GM23338 (cell line): ENCODE data around the gene DOK1.
A peak's percentile ranks its signal among the peaks of the same experiment; 100 is the strongest.

Experiments used
- CREB1 ChIP-seq: fragments of 250-450 bp; sonication (Bioruptor Pico); IDR thresholded peaks from 2 replicates; pipeline ENCODE4 v1.5.0; 2020; ENCODE audit warnings: low read depth, mild to moderate bottlenecking, moderate library complexity
- EZH2 ChIP-seq: fragments of 200-600 bp; sonication (generic); IDR thresholded peaks from one replicate; pipeline ENCODE4 v1.8.0; 2017; ENCODE audit warnings: antibody characterized with exemption, mild to moderate bottlenecking, low read depth; ENCODE audit not compliant: unreplicated experiment
- EZH2phosphoT487 ChIP-seq: fragments of 200-600 bp; sonication (generic); IDR thresholded peaks from one replicate; pipeline ENCODE4 v1.8.1; 2018; ENCODE audit warnings: antibody characterized with exemption; ENCODE audit not compliant: unreplicated experiment
- JUNB ChIP-seq: IDR thresholded peaks from one replicate; pipeline ENCODE4 v1.6.1; 2016; ENCODE audit warnings: antibody characterized with exemption; ENCODE audit not compliant: unreplicated experiment
- POLR2AphosphoS5 ChIP-seq: IDR thresholded peaks from 2 replicates; pipeline ENCODE4 v1.6.1; 2016; ENCODE audit warnings: antibody characterized with exemption, low read depth
- TF ChIP-seq, protein P1 (sequence below), 2 experiments: fragments of 200-600 bp in 1 of 2; sonication (generic) in 1 of 2; conservative IDR thresholded peaks; 2 replicates each; pipeline versions ENCODE4 v1.5.1 to v1.6.1; 2016 to 2017; ENCODE audit warnings: antibody characterized with exemption in 2 of 2, low read depth in 2 of 2, mild to moderate bottlenecking in 2 of 2, moderate library complexity in 1 of 2
- TF ChIP-seq, protein P2 (sequence below): IDR thresholded peaks from one replicate; pipeline ENCODE4 v1.6.1; 2018; ENCODE audit warnings: antibody characterized with exemption; ENCODE audit not compliant: unreplicated experiment

DNA sequence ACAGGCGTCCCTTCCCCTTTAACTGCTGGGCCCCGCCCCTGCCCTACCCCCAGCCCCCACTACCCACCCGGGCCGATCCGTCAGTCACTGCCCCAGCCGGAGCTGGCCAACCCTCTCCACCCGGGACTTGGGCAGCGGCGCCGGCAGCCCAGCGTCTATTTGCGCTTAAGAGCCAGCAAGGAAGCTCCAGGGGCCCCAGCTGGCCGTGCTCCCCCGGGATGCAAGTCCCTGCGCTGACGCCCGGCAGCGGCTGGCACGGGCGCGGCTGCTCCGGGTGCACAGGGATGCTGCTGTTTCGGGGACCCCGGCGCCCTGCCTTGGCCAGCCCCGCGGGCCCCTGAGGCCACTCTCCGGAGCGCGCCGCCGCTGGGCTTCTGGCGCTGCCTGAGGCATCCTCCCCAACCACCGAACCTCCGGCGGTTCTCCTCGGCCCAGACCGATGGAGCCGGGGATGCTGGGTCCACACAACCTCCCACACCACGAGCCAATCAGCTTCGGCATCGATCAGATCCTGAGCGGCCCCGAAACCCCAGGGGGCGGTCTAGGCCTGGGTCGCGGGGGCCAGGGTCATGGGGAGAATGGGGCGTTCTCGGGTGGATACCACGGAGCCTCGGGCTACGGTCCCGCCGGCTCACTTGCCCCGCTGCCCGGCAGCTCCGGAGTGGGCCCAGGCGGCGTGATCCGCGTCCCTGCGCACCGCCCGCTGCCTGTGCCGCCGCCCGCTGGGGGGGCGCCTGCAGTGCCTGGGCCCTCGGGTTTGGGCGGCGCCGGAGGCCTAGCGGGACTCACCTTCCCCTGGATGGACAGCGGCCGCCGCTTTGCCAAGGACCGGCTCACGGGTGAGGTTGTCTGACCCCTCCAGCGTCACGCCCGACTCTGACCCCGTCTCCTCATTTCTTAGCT, 39.9 kb upstream of the DOK1 start, which contains the start of gene TLX2:
- TF ChIP-seq, protein P1, sequence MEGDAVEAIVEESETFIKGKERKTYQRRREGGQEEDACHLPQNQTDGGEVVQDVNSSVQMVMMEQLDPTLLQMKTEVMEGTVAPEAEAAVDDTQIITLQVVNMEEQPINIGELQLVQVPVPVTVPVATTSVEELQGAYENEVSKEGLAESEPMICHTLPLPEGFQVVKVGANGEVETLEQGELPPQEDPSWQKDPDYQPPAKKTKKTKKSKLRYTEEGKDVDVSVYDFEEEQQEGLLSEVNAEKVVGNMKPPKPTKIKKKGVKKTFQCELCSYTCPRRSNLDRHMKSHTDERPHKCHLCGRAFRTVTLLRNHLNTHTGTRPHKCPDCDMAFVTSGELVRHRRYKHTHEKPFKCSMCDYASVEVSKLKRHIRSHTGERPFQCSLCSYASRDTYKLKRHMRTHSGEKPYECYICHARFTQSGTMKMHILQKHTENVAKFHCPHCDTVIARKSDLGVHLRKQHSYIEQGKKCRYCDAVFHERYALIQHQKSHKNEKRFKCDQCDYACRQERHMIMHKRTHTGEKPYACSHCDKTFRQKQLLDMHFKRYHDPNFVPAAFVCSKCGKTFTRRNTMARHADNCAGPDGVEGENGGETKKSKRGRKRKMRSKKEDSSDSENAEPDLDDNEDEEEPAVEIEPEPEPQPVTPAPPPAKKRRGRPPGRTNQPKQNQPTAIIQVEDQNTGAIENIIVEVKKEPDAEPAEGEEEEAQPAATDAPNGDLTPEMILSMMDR (conservative IDR thresholded peaks at IDR 0.05; ENCODE audit: low read depth in 2 of 2), result 0 out of 4 replicates have a peak, but pooled peaks of 1 of the 2 experiments have one; percentile 7
- TF ChIP-seq EZH2phosphoT487 (no peak), EZH2 (peak; percentile 54), CREB1 (CRISPR knock-in tag) (no peak), JUNB (no peak), POLR2AphosphoS5 (no peak)
- TF ChIP-seq, protein P2, sequence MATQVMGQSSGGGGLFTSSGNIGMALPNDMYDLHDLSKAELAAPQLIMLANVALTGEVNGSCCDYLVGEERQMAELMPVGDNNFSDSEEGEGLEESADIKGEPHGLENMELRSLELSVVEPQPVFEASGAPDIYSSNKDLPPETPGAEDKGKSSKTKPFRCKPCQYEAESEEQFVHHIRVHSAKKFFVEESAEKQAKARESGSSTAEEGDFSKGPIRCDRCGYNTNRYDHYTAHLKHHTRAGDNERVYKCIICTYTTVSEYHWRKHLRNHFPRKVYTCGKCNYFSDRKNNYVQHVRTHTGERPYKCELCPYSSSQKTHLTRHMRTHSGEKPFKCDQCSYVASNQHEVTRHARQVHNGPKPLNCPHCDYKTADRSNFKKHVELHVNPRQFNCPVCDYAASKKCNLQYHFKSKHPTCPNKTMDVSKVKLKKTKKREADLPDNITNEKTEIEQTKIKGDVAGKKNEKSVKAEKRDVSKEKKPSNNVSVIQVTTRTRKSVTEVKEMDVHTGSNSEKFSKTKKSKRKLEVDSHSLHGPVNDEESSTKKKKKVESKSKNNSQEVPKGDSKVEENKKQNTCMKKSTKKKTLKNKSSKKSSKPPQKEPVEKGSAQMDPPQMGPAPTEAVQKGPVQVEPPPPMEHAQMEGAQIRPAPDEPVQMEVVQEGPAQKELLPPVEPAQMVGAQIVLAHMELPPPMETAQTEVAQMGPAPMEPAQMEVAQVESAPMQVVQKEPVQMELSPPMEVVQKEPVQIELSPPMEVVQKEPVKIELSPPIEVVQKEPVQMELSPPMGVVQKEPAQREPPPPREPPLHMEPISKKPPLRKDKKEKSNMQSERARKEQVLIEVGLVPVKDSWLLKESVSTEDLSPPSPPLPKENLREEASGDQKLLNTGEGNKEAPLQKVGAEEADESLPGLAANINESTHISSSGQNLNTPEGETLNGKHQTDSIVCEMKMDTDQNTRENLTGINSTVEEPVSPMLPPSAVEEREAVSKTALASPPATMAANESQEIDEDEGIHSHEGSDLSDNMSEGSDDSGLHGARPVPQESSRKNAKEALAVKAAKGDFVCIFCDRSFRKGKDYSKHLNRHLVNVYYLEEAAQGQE, result no peak
